ENCODE data around the gene AGGF1. TPM values are rescaled to one million over a fixed set of nuclear protein-coding genes. Genes with fewer than 3 reads are reported as not detected.

The AGGF1 gene
- total and polyA plus RNA-seq, 10 donors, result 8.2 to 33.6 (median 25.9) TPM

Small RNA genes lying within 50 kb of the gene (small RNA-seq; reads per million reads assigned to genes)
- gene SNORA47, result 218 to 520 (median 274) reads per million in 4 donors

Other genes with a start within 250 kb of the AGGF1 start
- 1 to 10 TPM; 4.0 to 9.5 (median 7.3) TPM for gene F2RL1, start 211.4 kb upstream of the AGGF1 start, total RNA-seq
- gene F2RL1, start 211.4 kb upstream of the AGGF1 start, polyA plus RNA-seq, result under 1 TPM; 0.46 to 0.70 (median 0.48) TPM
- 10 to 100 TPM in 3 of 7 donors, 1 to 10 TPM in 4; 2.3 to 21.7 (median 9.7) TPM for gene S100Z, start 180.4 kb upstream of the AGGF1 start, total RNA-seq
- 1 to 10 TPM; 2.2 to 2.7 (median 2.4) TPM for gene S100Z, start 180.4 kb upstream of the AGGF1 start, polyA plus RNA-seq
- 100 to 1,000 TPM in 3 of 7 donors, 10 to 100 TPM in 4; 21.5 to 147 (median 98.5) TPM for gene CRHBP, start 77.4 kb upstream of the AGGF1 start, total RNA-seq
- 10 to 100 TPM in 2 of 3 donors, 1 to 10 TPM in 1; 8.7 to 45.4 (median 17.2) TPM for gene CRHBP, start 77.4 kb upstream of the AGGF1 start, polyA plus RNA-seq
- gene ZBED3, start 56.9 kb downstream of the AGGF1 start, total RNA-seq, result 10 to 100 TPM in 2 of 7 donors, 1 to 10 TPM in 5; 4.8 to 13.8 (median 8.1) TPM
- 1 to 10 TPM; 1.6 to 2.5 (median 1.8) TPM for gene ZBED3, start 56.9 kb downstream of the AGGF1 start, polyA plus RNA-seq
- gene PDE8B, start 180.3 kb downstream of the AGGF1 start, total RNA-seq, result 1 to 10 TPM in 4 of 7 donors, under 1 TPM in 3; 0.64 to 1.9 (median 1.2) TPM
- gene PDE8B, start 180.3 kb downstream of the AGGF1 start, polyA plus RNA-seq, result under 1 TPM; 0.18 to 0.22 (median 0.22) TPM